PC-3 (cell line): Measurements from ENCODE around the gene ZNF275. TPM values are rescaled to one million over a fixed set of nuclear protein-coding genes. Genes with fewer than 3 reads are reported as not detected.

ENCODE experiments used
- ATAC-seq: fragments of 200-7000 bp; cut with Tn5 transposase; 2 replicates; pipeline ENCODE4 v1.9.1; 2020; ENCODE audit warnings: mild to moderate bottlenecking, moderate library complexity
- BruUV-seq: library from RNA; stranded (reverse); fragments of 400-500 nt; replicated peaks from 2 replicates; lab custom pipeline; 2021; lab: Mats Ljungman, UMichigan
- CTCF ChIA-PET: fragments of 300-600 bp; sonication (Branson Sonifier 250); formaldehyde crosslinking; loops from one replicate; lab custom pipeline; 2022; ENCODE audit warnings: antibody characterized with exemption; lab: Charles Lee
- POLR2A ChIA-PET: fragments of 300-600 bp; sonication (Branson Sonifier 250); formaldehyde crosslinking; loops from one replicate; lab custom pipeline; 2022; ENCODE audit warnings: antibody characterized with exemption; ENCODE audit not compliant: unreplicated experiment; lab: Charles Lee
- DNase-seq: peaks from one replicate; pipeline ENCODE4 v3.0.0-alpha.2; 2015
- H2AFZ ChIP-seq: fragments of 300-600 bp; sonication (generic); 2 replicates; pipeline ENCODE4 v1.6.0; 2016; ENCODE audit warnings: antibody characterized with exemption, low read length
- H3F3A ChIP-seq: fragments of 300-600 bp; sonication (generic); one replicate; pipeline ENCODE4 v1.6.0; 2017; ENCODE audit warnings: antibody characterized with exemption, low read length, control low read depth, mild to moderate bottlenecking; ENCODE audit not compliant: unreplicated experiment
- H3K27ac ChIP-seq: fragments of 300-600 bp; sonication (generic); 2 replicates; pipeline ENCODE4 v1.5.1; 2016; ENCODE audit warnings: mild to moderate bottlenecking, low read length
- H3K27me3 ChIP-seq: fragments of 300-600 bp; sonication (generic); 2 replicates; pipeline ENCODE4 v1.6.1; 2016; ENCODE audit warnings: low read length, mixed read lengths
- H3K36me3 ChIP-seq: fragments of 300-600 bp; sonication (generic); 2 replicates; pipeline ENCODE4 v1.6.1; 2016; ENCODE audit warnings: low read depth, mixed run types, low read length, mixed read lengths
- H3K4me1 ChIP-seq: fragments of 300-600 bp; sonication (generic); 2 replicates; pipeline ENCODE4 v1.5.1; 2016; ENCODE audit warnings: low read length; ENCODE audit not compliant: insufficient read depth
- H3K4me2 ChIP-seq: fragments of 300-600 bp; sonication (generic); 2 replicates; pipeline ENCODE4 v1.6.0; 2016; ENCODE audit warnings: low read length
- H3K4me3 ChIP-seq: fragments of 300-600 bp; sonication (generic); 2 replicates; pipeline ENCODE4 v1.5.1; 2016; ENCODE audit warnings: mild to moderate bottlenecking, low read length, mixed read lengths
- H3K79me2 ChIP-seq: fragments of 300-600 bp; sonication (generic); 2 replicates; pipeline ENCODE4 v1.6.1; 2017; ENCODE audit warnings: low read length, mixed read lengths
- H3K9ac ChIP-seq: fragments of 300-600 bp; sonication (generic); 2 replicates; pipeline ENCODE4 v1.6.0; 2016; ENCODE audit warnings: mild to moderate bottlenecking, low read length
- H3K9me2 ChIP-seq: fragments of 300-600 bp; sonication (generic); replicated peaks from 2 replicates; pipeline ENCODE4 v1.6.1; 2016; ENCODE audit warnings: mixed run types, low read length, mixed read lengths
- H3K9me3 ChIP-seq: fragments of 300-600 bp; sonication (generic); 2 replicates; pipeline ENCODE4 v1.6.1; 2016; ENCODE audit warnings: low read length, mixed read lengths
- H4K20me1 ChIP-seq: fragments of 300-600 bp; sonication (generic); 2 replicates; pipeline ENCODE4 v1.6.1; 2016; ENCODE audit warnings: low read length, mixed read lengths
- CTCF ChIP-seq: fragments of 300-600 bp; sonication (generic); conservative IDR thresholded peaks from 2 replicates; pipeline ENCODE4 v1.5.1; 2017; ENCODE audit warnings: antibody characterized with exemption, low read depth, mild to moderate bottlenecking, low read length
- EZH2 ChIP-seq: fragments of 300-600 bp; sonication (generic); IDR thresholded peaks from one replicate; pipeline ENCODE4 v1.6.1; 2017; ENCODE audit warnings: antibody characterized with exemption, mild to moderate bottlenecking, low read length; ENCODE audit not compliant: unreplicated experiment
- EZH2phosphoT487 ChIP-seq: fragments of 300-600 bp; sonication (generic); IDR thresholded peaks from 2 replicates; pipeline ENCODE4 v1.6.1; 2018; ENCODE audit warnings: mild to moderate bottlenecking, antibody characterized with exemption, low read length, borderline replicate concordance
- intact Hi-C: fragments of 100-400 bp; cut with micrococcal nuclease; formaldehyde crosslinking; loops from 2 replicates; pipeline ENCODE4 v1.9.0; 2023
- total RNA-seq: library from RNA; depleted of rRNA; stranded (reverse); fragments of >200 nt; gene quantifications from 2 replicates; pipeline ENCODE4 v1.2.3, GENCODE V29; 2014

Gene ZNF275
- total RNA-seq, 1 experiment from 2014 or later = 7.1 TPM

- no peaks in the 10 kb centered on the region for H3K79me2 ChIP-seq
- H3K4me3 ChIP-seq = no peak overlapping the region
- H3K9me3 ChIP-seq = no peaks in the 10 kb centered on the region
- no peak overlapping the region for H3K27ac ChIP-seq
- ATAC-seq (no peak), DNase-seq (no peak)
- H3K9ac ChIP-seq = no peak overlapping the region
- H2AFZ ChIP-seq = no peak overlapping the region
- TF ChIP-seq CTCF (no peak), EZH2phosphoT487 (no peak), EZH2 (no peak)
- H4K20me1 ChIP-seq = no peaks in the 10 kb centered on the region
- no peak overlapping the region for H3K4me2 ChIP-seq
- intact Hi-C loops = no loop called here
- POLR2A ChIA-PET = no interaction called here
- BruUV-seq = no TSS peak
- no peaks in the 10 kb centered on the region for H3F3A ChIP-seq
- no peaks in the 10 kb centered on the region for H3K4me1 ChIP-seq
- H3K27me3 ChIP-seq = no peaks in the 10 kb centered on the region
- no peaks in the 10 kb centered on the region for H3K9me2 ChIP-seq
- H3K36me3 ChIP-seq = no peaks in the 10 kb centered on the region; the same call in 1 of the 2 replicates
- CTCF ChIA-PET = no interaction called here
These were observed 9.7 kb downstream of the ZNF275 start for GRCh38 chrX:153343674-153344073.

- Histone ChIP-seq H3K27me3 (no peaks in the 10 kb centered on the region), H4K20me1 (no peaks in the 10 kb centered on the region), H3K27ac (no peak overlapping the region), H3F3A (no peaks in the 10 kb centered on the region), H2AFZ (no peak overlapping the region), H3K4me2 (no peak overlapping the region), H3K9me3 (no peaks in the 10 kb centered on the region), H3K9ac (no peak overlapping the region), H3K4me3 (no peak overlapping the region), H3K9me2 (no peaks in the 10 kb centered on the region), H3K4me1 (no peaks in the 10 kb centered on the region), H3K79me2 (no peaks in the 10 kb centered on the region), H3K36me3 (no peaks in the 10 kb centered on the region; the same call in 1 of the 2 replicates)
- ATAC-seq (no peak), DNase-seq (no peak)
- intact Hi-C loops = no loop called here
- no peak for TF ChIP-seq EZH2phosphoT487
- no TSS peak for BruUV-seq
- ChIA-PET CTCF (no interaction called here), POLR2A (no interaction called here)
These were observed 13.6 kb downstream of the ZNF275 start for GRCh38 chrX:153347530-153347929.

- H3K4me3 ChIP-seq = no peak overlapping the region
- no peak for ATAC-seq
- CTCF ChIA-PET = no interaction called here
These were observed 14.5 kb downstream of the ZNF275 start for GRCh38 chrX:153348421-153348820.

More at GRCh38 chrX:153348421-153348820, 14.5 kb downstream of the ZNF275 start:
- Histone ChIP-seq H2AFZ (no peak overlapping the region), H3K9me3 (no peaks in the 10 kb centered on the region), H3K36me3 (no peaks in the 10 kb centered on the region; the same call in 1 of the 2 replicates), H3K27ac (no peak overlapping the region), H3K27me3 (no peaks in the 10 kb centered on the region), H3K9ac (no peak overlapping the region), H3K79me2 (no peaks in the 10 kb centered on the region), H3F3A (no peaks in the 10 kb centered on the region), H4K20me1 (no peaks in the 10 kb centered on the region), H3K9me2 (no peaks in the 10 kb centered on the region), H3K4me2 (no peak overlapping the region), H3K4me1 (no peaks in the 10 kb centered on the region)
- POLR2A ChIA-PET = no interaction called here
- intact Hi-C loops = no loop called here
- no peak for TF ChIP-seq EZH2
- TF ChIP-seq CTCF = no peak
- no peak for TF ChIP-seq EZH2phosphoT487
- BruUV-seq = no TSS peak
- DNase-seq = no peak
